PFSK-1 (cell line): Measurements from ENCODE around the gene ZNF592.

ENCODE experiments used
- POLR2AphosphoS5 ChIP-seq: IDR thresholded peaks from 2 replicates; pipeline ENCODE4 v1.6.1; 2012; ENCODE audit warnings: low read depth, mild to moderate bottlenecking, control low read depth, low read length, moderate library complexity
- REST ChIP-seq, 2 experiments: IDR thresholded peaks; 2 replicates each; pipeline versions ENCODE4 v1.6.1 to v1.8.0; 2011 to 2012; ENCODE audit warnings: low read depth in 2 of 2, low read length in 2 of 2, control low read depth in 1 of 2, inconsistent platforms in 1 of 2, mild to moderate bottlenecking in 1 of 2, moderate library complexity in 1 of 2; ENCODE audit not compliant: insufficient read depth in 1 of 2
- SIN3A ChIP-seq: IDR thresholded peaks from 2 replicates; pipeline ENCODE4 v1.6.1; 2012; ENCODE audit warnings: mild to moderate bottlenecking, low read length, moderate library complexity, borderline replicate concordance; ENCODE audit not compliant: insufficient read depth

GRCh38 chr15:84760219-84760618 lies 11.8 kb downstream of the ZNF592 start:
- TF ChIP-seq REST (IDR thresholded peaks at IDR 0.05; ENCODE audit: insufficient read depth in 1 of 2, low read depth in 2 of 2, low read length in 2 of 2) = no peak
- no peak for TF ChIP-seq SIN3A
- TF ChIP-seq POLR2AphosphoS5 = no peak
